Stimulated activated CD8-positive, alpha-beta memory T cell treated with anti-CD3 and anti-CD28 coated beads, Interleukin-12 subunit alpha, Interleukin-12 subunit beta, amount 100 ng/mL, for 1 hour (primary cell): Measurements from ENCODE around the gene WDR33.
"Not testable (repeated sequence)": the region's sequence is repeated elsewhere in the genome, so short reads cannot be mapped to it uniquely, and the experiment has no call there.

Experiments
- DNase-seq: peaks from one replicate; pipeline ENCODE4 v3.0.0-alpha.2; 2020; ENCODE audit warnings: low read depth

Gene WDR33

GRCh38 chr2:127810156-127810618, 784 bp downstream of the WDR33 start:
- DNase-seq = no peak

GRCh38 chr2:127807678-127808353, 3.2 kb downstream of the WDR33 start:
- no peak for DNase-seq

- DNase-seq = not testable (repeated sequence)
Measured at GRCh38 chr2:127806860-127807259, 4.1 kb downstream of the WDR33 start.

- no peak for DNase-seq
Measured at GRCh38 chr2:127805491-127805890, 5.5 kb downstream of the WDR33 start.

- DNase-seq = no peak
Measured at GRCh38 chr2:127799926-127800325, 11.0 kb downstream of the WDR33 start.

- DNase-seq = no peak
Measured at GRCh38 chr2:127796389-127796788, 14.6 kb downstream of the WDR33 start.

GRCh38 chr2:127794901-127795300, 16.1 kb downstream of the WDR33 start:
- DNase-seq = not testable (repeated sequence)

- DNase-seq = no peak
Measured at GRCh38 chr2:127792805-127793204, 18.2 kb downstream of the WDR33 start.

DNA sequence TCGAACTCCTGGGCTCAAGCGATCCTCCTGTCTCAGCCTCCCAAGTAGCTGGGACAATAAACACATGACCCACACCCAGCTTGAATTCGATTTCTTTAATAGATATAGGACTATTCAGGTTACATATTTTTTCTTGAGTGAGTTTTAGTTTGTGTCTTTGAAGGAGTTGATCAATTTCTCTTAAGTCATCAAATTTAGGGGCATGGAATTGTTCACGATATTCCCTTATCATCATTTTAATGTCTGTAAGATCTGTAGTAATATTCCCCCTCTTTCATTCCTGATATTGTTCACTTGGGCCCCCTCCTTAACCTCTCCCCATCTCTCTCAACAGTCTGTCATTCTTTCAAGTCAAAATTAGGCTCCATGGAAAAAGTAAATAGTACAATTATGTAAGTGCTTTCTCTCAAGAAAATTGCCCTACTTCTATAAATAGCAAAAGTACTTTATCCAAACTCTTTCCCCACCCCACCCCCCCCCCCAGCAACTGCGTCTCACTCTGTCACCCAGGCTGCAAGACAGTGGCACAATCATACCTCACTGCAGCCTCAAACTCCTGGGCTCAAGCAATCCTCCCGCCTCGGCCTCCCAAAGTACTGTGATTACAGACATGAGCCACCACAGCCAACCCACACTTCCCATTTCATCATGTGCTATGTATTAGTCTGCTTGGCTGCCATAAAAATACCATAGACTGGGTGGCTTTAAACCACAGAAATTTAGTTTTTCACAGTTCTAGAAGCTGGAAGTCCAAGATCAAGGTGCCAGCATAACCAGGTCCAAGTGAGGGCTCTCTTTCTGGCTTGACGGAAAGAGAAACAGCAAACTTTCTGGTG, 20.1 kb downstream of the WDR33 start:
- no peak for DNase-seq

DNA sequence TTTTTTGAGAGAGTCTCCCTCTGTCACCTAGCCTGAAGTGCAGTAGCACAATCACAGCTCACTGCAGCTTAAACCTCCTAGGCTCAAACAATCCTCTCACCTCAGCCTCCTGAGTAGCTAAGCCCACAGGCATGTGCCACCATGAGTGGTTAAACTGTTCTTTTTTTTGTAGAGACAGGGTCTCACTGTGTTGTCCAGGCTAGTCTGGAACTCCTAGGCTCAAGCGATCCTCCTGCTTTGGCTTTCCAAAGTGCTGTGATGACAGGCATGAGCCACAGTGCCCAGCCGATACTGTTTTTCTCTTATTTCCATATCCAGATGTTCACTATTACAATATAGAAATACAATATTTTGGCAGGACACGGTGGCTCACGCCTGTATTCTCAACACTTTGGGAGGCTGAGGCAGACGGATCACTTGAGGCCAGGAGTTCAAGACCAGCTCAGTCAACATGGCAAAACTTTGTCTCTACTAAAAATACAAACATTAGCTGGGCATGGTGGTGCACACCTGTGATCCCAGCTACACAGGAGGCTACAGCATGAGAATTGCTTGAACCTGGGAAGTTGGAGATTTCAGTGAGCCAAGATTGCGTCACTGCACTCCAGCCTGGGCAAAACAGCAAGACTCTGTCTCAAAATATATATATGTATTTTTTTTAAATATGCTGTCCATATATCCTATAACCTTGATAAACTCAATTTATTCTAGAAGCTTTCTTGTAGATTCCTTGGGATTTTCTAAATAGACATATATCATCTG, 24.7 kb downstream of the WDR33 start:
- no peak for DNase-seq

DNA sequence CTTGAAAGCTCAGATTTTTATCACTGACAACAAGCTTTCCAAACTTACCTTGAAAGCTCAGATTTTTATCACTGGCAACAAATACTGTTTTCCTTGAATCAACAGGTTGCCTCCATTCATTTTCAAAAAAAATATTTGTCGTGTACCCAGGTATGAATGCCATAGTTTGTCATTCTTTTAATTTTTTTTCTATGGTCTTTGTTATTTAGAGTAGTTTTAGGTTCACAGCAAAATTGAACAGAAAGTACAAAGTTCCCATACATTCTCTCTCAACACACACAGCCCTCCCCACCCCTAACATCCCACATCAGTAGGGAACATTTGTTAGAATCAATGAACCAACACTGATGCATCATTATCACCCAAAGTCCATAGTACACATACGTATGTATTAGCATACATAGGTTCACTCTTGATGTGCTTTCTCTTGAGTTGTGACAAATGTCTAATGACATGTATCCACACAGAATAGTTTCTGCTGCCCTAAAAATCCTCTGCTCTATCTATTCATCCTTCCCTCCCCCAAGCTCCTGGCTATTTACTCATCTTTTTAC, 25.9 kb downstream of the WDR33 start:
- no peak for DNase-seq

DNA sequence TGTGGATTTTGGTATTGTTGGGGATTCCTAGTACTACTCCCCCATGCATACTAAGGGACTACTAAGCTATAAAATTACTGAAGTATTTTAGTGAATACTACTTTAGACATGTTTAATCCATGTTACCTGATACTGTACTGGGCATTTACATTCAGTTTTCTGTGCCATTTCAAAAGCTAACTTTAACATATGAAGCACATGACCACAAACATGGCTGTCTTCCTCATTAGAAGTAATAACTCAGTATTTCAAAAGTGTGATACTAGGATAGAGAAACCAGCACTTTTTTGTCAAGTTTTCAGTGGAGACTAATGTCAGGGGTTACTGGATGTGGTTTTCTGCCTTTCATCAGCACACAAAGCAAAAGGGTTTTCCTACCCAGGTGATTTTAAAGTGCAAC, 27.9 kb downstream of the WDR33 start:
- no peak for DNase-seq

GRCh38 chr2:127778850-127779249, 32.1 kb downstream of the WDR33 start:
- no peak for DNase-seq

GRCh38 chr2:127778447-127778846, 32.5 kb downstream of the WDR33 start:
- no peak for DNase-seq

GRCh38 chr2:127776122-127776780, 34.7 kb downstream of the WDR33 start:
- DNase-seq = no peak

DNA sequence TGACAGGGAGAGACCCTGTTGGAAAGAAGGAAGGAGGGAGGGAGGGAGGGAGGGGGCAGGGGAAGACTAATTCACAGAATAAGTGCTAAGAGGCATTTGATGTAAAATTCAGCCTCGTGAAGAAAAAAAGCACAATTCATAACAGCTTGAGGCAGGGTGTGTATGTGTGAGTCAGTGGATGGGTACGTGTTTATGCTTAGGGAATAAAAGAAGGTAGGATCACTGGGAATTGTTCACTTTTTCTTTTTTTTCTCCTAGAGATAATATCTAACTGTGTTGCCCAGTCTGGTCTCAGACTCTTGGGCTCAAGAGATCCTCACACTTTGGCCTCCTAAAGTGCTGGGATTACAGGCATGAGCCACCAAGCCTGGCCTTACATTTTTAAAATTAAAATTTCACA, 39.2 kb downstream of the WDR33 start:
- no peak for DNase-seq

- no peak for DNase-seq
Measured at GRCh38 chr2:127770973-127771735, 39.8 kb downstream of the WDR33 start.

DNA sequence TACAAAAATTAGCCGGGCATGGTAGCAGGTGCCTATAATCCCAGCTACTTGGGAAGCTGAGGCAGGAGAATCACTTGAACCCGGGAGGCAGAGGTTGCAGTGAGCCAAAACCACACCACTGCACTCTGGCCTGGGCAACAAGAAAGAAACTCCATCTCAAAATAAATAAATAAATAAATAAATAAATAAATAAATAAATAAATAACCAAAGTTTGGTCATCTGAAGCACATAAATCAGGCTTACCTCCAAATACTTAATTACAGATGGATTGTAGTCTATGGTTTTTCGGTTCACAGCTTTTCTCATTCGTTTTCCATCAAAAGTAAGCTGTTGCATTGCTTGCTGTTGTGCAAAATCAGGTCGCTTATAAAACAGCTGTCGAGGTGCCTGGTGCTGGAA, 40.4 kb downstream of the WDR33 start:
- DNase-seq = not testable (repeated sequence)

DNA sequence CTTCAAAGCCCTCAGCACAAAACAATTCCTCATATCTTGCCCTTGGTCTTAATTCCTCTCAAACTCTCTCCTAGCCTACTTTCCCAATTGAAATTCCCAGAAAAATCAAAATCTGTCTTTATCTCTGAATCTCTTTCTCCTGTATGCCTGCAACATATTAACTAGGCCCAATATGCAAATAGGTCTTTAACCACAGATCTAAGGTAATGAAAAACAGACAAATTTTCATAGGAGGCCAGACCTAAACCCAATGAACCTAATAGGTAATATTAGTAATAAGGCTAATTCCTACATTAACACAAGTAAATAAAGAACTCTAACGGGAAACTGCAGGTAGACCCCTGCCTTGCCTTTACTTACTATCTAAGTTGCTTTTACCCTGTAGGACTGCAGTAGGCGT, 41.4 kb downstream of the WDR33 start:
- DNase-seq = no peak

DNA sequence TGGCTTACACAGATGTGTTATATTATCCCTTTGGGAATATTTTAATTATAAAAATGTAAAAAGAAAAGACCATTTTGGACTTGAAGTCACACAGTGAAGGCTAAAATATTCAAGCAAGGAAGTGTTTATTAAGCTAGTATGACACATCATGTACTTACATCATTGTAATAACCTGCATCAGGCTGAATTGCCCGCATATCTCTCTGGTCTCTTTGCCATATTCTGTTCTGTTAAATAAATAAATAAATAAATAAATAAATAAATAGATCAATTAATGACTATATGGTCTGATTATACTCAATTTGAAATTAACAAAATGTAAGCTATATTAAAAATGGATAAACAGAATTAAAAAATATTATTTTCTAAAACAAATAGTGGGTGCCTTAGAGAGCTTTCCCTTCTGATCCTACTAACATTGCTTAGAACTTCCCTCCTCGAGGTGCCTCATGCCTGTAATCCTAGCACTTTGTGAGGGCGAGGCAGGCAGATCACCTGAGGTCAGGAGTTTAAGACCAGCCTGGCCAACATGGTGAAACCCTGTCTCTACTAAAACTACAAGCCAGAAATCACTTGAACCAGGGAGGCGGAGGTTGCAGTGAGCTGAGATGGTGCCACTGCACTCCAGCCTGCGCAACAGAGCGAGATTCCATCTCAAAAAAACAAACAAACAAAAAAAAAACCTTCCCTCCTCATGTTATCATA, 42.0 kb downstream of the WDR33 start:
- no peak for DNase-seq
